ENCODE measurements around the gene WAPL.

DNA sequence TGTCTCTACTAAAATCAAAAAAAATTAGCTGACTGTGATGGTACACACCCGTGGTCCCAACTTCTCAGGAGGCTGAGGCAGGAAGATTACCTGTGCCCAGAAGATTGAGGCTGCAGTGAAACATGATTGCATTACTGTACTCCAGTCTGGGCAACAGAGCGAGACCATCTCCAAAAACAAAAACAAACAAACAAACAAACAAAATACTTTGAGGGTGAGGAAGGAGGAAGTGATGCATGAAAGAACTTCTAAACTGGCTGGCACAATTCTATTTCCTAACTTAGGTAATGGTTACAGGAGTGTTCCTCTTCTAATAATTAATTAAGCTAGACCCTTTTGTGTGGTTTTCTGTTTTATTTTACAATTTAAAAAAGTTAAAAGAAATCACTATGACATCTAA lies 15.5 kb downstream of the WAPL start:
- TF ChIP-seq, protein P1, sequence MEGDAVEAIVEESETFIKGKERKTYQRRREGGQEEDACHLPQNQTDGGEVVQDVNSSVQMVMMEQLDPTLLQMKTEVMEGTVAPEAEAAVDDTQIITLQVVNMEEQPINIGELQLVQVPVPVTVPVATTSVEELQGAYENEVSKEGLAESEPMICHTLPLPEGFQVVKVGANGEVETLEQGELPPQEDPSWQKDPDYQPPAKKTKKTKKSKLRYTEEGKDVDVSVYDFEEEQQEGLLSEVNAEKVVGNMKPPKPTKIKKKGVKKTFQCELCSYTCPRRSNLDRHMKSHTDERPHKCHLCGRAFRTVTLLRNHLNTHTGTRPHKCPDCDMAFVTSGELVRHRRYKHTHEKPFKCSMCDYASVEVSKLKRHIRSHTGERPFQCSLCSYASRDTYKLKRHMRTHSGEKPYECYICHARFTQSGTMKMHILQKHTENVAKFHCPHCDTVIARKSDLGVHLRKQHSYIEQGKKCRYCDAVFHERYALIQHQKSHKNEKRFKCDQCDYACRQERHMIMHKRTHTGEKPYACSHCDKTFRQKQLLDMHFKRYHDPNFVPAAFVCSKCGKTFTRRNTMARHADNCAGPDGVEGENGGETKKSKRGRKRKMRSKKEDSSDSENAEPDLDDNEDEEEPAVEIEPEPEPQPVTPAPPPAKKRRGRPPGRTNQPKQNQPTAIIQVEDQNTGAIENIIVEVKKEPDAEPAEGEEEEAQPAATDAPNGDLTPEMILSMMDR (conservative IDR thresholded peaks at IDR 0.05; ENCODE audit: low read depth, low read length) = no peak
- no peak for TF ChIP-seq EZH2phosphoT487 (IDR thresholded peaks at IDR 0.05; ENCODE audit: borderline replicate concordance, low read length)

Measured in PC-3 (cell line).